IPS-18c (cell line): Measurements from ENCODE around the gene DISP2.
A peak's percentile ranks its signal among the peaks of the same experiment; 100 is the strongest.

Source experiments
- H3K4me3 ChIP-seq: 2 replicates; pipeline ENCODE4 v1.7.0; 2013; ENCODE audit warnings: low read depth, mild to moderate bottlenecking, low read length, moderate library complexity; ENCODE audit not compliant: insufficient read depth
- H3K9me3 ChIP-seq: one replicate; pipeline ENCODE4 v1.6.1; 2013; ENCODE audit warnings: mild to moderate bottlenecking, low read length, moderate library complexity; ENCODE audit not compliant: control insufficient read depth, insufficient read depth

DISP2 gene

GRCh38 chr15:40357723-40358470, at the start of gene DISP2:
TSS of gene DISP2 (plus strand) at chr15:40358219. CDS start at chr15:40358322, 103 bp downstream.
- Histone ChIP-seq H3K9me3 (no peaks in the 10 kb centered on the region), H3K4me3 (peak within 1 kb of the TSS; percentile 56)

GRCh38 chr15:40309344-40309862, 48.6 kb upstream of the DISP2 start:
- Histone ChIP-seq H3K4me3 (no peak overlapping the region), H3K9me3 (no peaks in the 10 kb centered on the region)

- no peak overlapping the region for H3K4me3 ChIP-seq
- no peaks in the 10 kb centered on the region for H3K9me3 ChIP-seq
These were observed 47.7 kb upstream of the DISP2 start for GRCh38 chr15:40310001-40310959.

GRCh38 chr15:40310993-40311392, 47.0 kb upstream of the DISP2 start:
- H3K9me3 ChIP-seq, result no peaks in the 10 kb centered on the region
- H3K4me3 ChIP-seq, result no peak overlapping the region

GRCh38 chr15:40312370-40313158, 45.5 kb upstream of the DISP2 start:
- Histone ChIP-seq H3K4me3 (no peak overlapping the region), H3K9me3 (no peaks in the 10 kb centered on the region)

- H3K4me3 ChIP-seq, result no peak overlapping the region
- H3K9me3 ChIP-seq, result no peaks in the 10 kb centered on the region
These were observed 44.3 kb upstream of the DISP2 start for GRCh38 chr15:40313531-40314398.

GRCh38 chr15:40314723-40315276, 43.2 kb upstream of the DISP2 start:
- Histone ChIP-seq H3K9me3 (no peaks in the 10 kb centered on the region), H3K4me3 (no peak overlapping the region)

GRCh38 chr15:40316931-40317330, 41.1 kb upstream of the DISP2 start:
- no peaks in the 10 kb centered on the region for H3K9me3 ChIP-seq
- no peak overlapping the region for H3K4me3 ChIP-seq

GRCh38 chr15:40317580-40317979, 40.4 kb upstream of the DISP2 start:
- no peaks in the 10 kb centered on the region for H3K9me3 ChIP-seq
- H3K4me3 ChIP-seq, result no peak overlapping the region

- Histone ChIP-seq H3K4me3 (no peak overlapping the region), H3K9me3 (no peaks in the 10 kb centered on the region)
These were observed 37.6 kb upstream of the DISP2 start for GRCh38 chr15:40320409-40320808.

- Histone ChIP-seq H3K4me3 (no peak overlapping the region), H3K9me3 (no peaks in the 10 kb centered on the region)
These were observed 37.1 kb upstream of the DISP2 start for GRCh38 chr15:40320931-40321371.

- peak overlapping the region; percentile 26 for H3K4me3 ChIP-seq
These were observed 35.3 kb upstream of the DISP2 start for GRCh38 chr15:40322531-40323238.

GRCh38 chr15:40323239-40323952, 34.6 kb upstream of the DISP2 start, which contains the start of gene INAFM2:
TSS of gene INAFM2 (plus strand) at chr15:40323692. CDS start at chr15:40324056, 364 bp downstream.
- Histone ChIP-seq H3K4me3 (peak within 1 kb of the TSS; percentile 75), H3K9me3 (no peaks in the 10 kb centered on the region)

More at GRCh38 chr15:40322531-40323238, 35.3 kb upstream of the DISP2 start:
- no peaks in the 10 kb centered on the region for H3K9me3 ChIP-seq

GRCh38 chr15:40323953-40324937, 33.8 kb upstream of the DISP2 start:
- Histone ChIP-seq H3K9me3 (no peaks in the 10 kb centered on the region), H3K4me3 (peak overlapping the region; percentile 75)
